Lower leg skin (tissue), 3 donors: Measurements from ENCODE around the gene C7.
"Not testable (repeated sequence)": the region's sequence is repeated elsewhere in the genome, so short reads cannot be mapped to it uniquely, and the experiment has no call there.

Experiments used
- POLR2A ChIP-seq, 2 donors: fragments of 450-650 bp; IDR thresholded peaks; one replicate each; pipeline ENCODE4 v1.6.1; 2016 to 2017; ENCODE audit warnings: antibody characterized with exemption in 2 of 2, mild to moderate bottlenecking in 1 of 2, moderate library complexity in 1 of 2
- TF ChIP-seq, protein P1 (sequence below), 3 donors: fragments of 450-650 bp; IDR thresholded peaks; one replicate each; pipeline ENCODE4 v1.5.1; 2016; ENCODE audit warnings: antibody characterized with exemption in 3 of 3, mild to moderate bottlenecking in 3 of 3, moderate library complexity in 2 of 3

DNA sequence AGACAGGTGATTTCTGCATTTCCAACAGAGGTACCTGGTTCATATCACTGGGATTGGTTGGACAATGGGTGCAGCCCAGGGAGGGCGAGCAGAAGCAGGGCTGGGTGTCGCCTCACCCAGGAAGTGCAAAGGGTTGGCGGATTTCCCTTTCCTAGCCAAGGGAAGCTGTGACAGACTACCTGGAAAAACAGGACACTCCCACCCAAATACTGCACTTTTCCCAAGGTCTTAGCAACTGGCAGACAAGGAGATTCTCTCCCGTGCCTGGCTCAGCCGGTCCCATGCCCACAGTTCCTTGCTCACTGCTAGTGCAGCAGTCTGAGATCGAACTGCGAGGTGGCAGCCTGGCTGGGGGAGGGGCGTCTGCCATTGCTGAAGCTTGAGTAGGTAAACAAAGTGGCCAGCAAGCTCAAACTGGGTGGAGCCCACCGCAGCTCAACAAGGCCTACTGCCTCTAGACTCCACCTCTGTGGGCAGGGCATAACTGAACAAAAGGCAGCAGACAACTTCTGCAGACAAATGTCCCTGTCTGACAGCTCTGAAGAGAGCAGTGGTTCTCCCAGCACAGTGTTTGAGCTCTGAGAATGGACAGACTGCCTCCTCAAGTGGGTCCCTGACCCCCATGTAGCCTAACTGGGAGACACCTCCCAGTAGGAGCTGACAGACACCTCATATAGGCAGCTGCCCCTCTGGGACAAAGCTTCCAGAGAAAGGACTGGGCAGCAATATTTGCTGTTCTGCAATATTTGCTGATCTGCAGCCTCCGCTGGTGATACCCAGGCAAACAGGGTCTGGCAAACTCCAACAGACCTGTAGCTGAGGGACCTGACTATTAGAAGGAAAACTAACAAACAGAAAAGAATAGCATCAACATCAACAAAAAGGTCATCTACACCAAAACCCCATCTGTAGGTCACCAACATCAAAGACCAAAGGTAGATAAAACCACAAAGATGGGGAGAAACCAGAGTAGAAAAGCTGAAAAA is 13.6 kb upstream of the C7 start:
- TF ChIP-seq, protein P1, sequence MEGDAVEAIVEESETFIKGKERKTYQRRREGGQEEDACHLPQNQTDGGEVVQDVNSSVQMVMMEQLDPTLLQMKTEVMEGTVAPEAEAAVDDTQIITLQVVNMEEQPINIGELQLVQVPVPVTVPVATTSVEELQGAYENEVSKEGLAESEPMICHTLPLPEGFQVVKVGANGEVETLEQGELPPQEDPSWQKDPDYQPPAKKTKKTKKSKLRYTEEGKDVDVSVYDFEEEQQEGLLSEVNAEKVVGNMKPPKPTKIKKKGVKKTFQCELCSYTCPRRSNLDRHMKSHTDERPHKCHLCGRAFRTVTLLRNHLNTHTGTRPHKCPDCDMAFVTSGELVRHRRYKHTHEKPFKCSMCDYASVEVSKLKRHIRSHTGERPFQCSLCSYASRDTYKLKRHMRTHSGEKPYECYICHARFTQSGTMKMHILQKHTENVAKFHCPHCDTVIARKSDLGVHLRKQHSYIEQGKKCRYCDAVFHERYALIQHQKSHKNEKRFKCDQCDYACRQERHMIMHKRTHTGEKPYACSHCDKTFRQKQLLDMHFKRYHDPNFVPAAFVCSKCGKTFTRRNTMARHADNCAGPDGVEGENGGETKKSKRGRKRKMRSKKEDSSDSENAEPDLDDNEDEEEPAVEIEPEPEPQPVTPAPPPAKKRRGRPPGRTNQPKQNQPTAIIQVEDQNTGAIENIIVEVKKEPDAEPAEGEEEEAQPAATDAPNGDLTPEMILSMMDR (IDR thresholded peaks at IDR 0.05) = not testable (repeated sequence)
- not testable (repeated sequence) for TF ChIP-seq POLR2A (IDR thresholded peaks at IDR 0.05)
